Renal cortex interstitium (tissue), 11 donors: Measurements from ENCODE around the gene IKZF4. TPM values are rescaled to one million over a fixed set of nuclear protein-coding genes. Genes with fewer than 3 reads are reported as not detected.
"Not testable (repeated sequence)": the region's sequence is repeated elsewhere in the genome, so short reads cannot be mapped to it uniquely, and the experiment has no call there.

Source experiments
- DNase-seq, 11 donors: peaks; one replicate each; pipeline ENCODE4 v3.0.0-alpha.2; 2013; ENCODE audit warnings: low read depth in 9 of 11, low spot score in 4 of 11; ENCODE audit errors: extremely low read depth in 1 of 11
- polyA plus RNA-seq, 3 donors: library from polyadenylated mRNA; unstranded; fragments of 120-200 nt; gene quantifications; one replicate each; pipeline ENCODE4 v1.2.1, GENCODE V29; 2013; ENCODE audit not compliant: insufficient read length in 3 of 3

Gene IKZF4
- polyA plus RNA-seq, 3 donors = 16.5 to 21.1 (median 16.6) TPM

GRCh38 chr12:56029166-56029519, 8.3 kb downstream of the IKZF4 start:
- DNase-seq = no peak

GRCh38 chr12:56029666-56030293, 8.9 kb downstream of the IKZF4 start:
- DNase-seq = peak in 3 of 11 donors; percentile 38 to 60 (median 55)

- no peak for DNase-seq
Observed at GRCh38 chr12:56031987-56032386, 11.1 kb downstream of the IKZF4 start.

GRCh38 chr12:56034586-56035332, 13.9 kb downstream of the IKZF4 start:
- DNase-seq = no peak

GRCh38 chr12:56037161-56037560, 16.3 kb downstream of the IKZF4 start:
- no peak for DNase-seq

- DNase-seq = no peak
Observed at GRCh38 chr12:56038022-56038655, 17.3 kb downstream of the IKZF4 start.

- no peak for DNase-seq
Observed at GRCh38 chr12:56040151-56040550, 19.3 kb downstream of the IKZF4 start.

- no peak for DNase-seq
Observed at GRCh38 chr12:56040963-56041551, 20.2 kb downstream of the IKZF4 start.

- DNase-seq = peak; percentile 96 to 99 (median 99)
Observed at GRCh38 chr12:56041552-56042429, 20.9 kb downstream of the IKZF4 start, which contains the start of gene RPS26. Gene RPS26 (plus strand): TSS chr12:56041918. CDS start chr12:56042167, 249 bp downstream.

- not testable (repeated sequence) for DNase-seq
Observed at GRCh38 chr12:56042430-56042813, 21.6 kb downstream of the IKZF4 start.

GRCh38 chr12:56042843-56043242, 22.0 kb downstream of the IKZF4 start:
- no peak for DNase-seq

GRCh38 chr12:56046027-56046780, 25.4 kb downstream of the IKZF4 start:
- no peak for DNase-seq

- DNase-seq = no peak
Observed at GRCh38 chr12:56053407-56053893, 32.6 kb downstream of the IKZF4 start.

GRCh38 chr12:56059964-56060363, 39.1 kb downstream of the IKZF4 start:
- DNase-seq = not testable (repeated sequence)

- DNase-seq = no peak
Observed at GRCh38 chr12:56061982-56062381, 41.1 kb downstream of the IKZF4 start.

- DNase-seq = no peak
Observed at GRCh38 chr12:56062996-56063395, 42.2 kb downstream of the IKZF4 start.

- DNase-seq = no peak
Observed at GRCh38 chr12:56071648-56072047, 50.8 kb downstream of the IKZF4 start.

- no peak for DNase-seq
Observed at GRCh38 chr12:56074396-56074795, 53.6 kb downstream of the IKZF4 start.
